ENCODE measurements around the gene MRPL10. TPM values are rescaled to one million over a fixed set of nuclear protein-coding genes. Genes with fewer than 3 reads are reported as not detected.

MRPL10 gene
- total RNA-seq, 1 experiment from 2014 or later, result 46.7 TPM

DNA sequence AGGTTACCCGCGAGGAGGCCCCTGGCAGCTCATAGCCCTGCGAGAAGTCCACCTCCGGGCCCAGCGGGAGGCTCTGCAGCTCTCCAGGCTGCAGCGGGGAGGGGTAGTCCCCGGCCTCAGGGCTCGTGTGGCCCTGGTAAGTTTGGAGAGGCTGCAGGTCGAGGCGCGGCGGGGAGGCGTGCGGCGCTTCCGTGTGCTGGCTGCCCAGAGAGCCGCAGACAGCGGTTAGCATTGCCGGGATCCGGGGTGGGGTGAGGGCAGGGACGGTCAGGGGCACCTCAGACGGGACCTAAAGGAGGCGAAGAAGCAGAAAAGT is 16.8 kb upstream of the MRPL10 start:
- Histone ChIP-seq H3K4me1 (peaks cover 4% of the 10 kb centered on the region; the same call in 1 of the 2 replicates), H3K27ac (no peak overlapping the region), H3K36me3 (no peaks in the 10 kb centered on the region), H3K9me3 (replicated peaks) (no peaks in the 10 kb centered on the region), H3K4me3 (no peak overlapping the region), H3K27me3 (peaks cover 74% of the 10 kb centered on the region)
- DNase-seq, result no peak

DNA sequence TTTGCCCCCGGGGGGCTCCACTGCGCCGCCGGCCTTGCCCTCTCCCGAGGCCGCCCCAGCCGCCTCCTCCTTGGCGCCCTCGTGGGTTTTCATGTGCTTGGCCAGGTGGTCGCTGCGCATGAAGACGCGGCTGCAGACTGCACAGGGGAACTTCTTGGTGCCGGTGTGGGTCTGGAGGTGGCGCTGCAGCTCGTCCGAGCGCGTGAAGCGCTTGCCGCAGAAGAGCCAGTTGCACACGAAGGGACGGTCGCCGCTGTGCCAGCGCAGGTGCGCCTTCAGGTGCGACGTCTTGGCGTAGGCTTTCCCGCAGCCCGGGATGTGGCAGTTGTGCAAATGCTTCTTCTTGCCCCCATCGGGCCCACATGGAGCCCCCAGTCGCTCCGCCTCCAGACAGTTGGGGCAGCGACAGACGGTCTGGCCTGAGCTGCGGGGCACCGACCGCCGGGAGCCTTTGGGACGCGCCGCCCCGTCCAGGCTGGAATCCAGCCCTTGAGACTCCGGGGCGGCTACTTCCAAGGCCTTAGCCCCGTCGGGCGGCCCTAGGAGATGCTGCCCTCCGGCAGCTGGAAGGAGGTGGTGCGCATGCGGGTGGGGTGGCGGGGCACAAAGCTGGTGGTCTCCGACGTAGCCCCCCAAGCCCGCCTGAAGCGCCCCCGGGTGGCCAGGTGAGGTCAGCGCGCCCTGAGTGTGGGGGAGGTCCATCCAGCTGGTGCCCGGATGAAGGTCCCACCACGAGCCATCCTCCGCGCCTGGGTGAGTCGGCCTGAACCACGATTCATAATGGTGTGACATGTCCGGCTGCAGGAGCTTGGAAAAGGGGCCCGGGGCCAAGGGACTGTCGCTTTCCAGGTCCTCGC is 16.2 kb upstream of the MRPL10 start:
- peaks cover 4% of the 10 kb centered on the region; the same call in 1 of the 2 replicates for H3K4me1 ChIP-seq
- DNase-seq, result no peak
- H3K9me3 ChIP-seq (replicated peaks), result no peaks in the 10 kb centered on the region
- no peak overlapping the region for H3K4me3 ChIP-seq
- no peaks in the 10 kb centered on the region for H3K36me3 ChIP-seq
- H3K27ac ChIP-seq, result no peak overlapping the region
- peaks cover 68% of the 10 kb centered on the region for H3K27me3 ChIP-seq

DNA sequence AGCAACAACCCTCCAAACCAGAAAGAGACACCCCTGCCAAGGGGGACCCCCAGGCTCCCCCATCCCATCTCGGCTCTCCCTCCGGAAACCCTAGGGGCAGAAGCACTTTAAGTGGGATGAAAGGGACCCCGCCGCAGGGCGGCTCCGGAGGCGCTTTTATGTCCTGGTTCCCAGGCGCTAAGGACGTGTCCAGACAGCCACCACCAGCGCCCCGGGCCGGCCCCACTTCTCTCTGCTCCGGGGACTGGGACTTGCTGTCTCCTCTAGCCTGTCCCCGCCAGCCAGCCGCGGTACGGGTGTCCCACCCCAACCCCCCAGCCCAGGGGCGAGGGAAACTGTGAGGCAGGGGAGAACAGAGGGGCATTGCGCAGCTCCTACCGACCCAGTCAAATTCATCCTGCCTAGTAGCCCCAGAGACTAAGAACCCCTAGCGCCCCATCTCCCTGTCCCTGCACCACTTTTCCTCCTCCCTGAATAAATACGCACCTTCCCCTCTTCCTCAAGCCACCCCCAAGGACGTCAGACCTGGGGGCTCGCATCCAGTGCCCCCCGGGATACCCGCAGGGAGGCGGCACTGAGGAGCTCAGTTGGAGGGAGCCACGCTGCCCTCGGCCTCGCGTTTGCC is 15.5 kb upstream of the MRPL10 start:
- peaks cover 63% of the 10 kb centered on the region for H3K27me3 ChIP-seq
- no peak for DNase-seq
- no peaks in the 10 kb centered on the region for H3K36me3 ChIP-seq
- H3K9me3 ChIP-seq (replicated peaks), result no peaks in the 10 kb centered on the region
- H3K27ac ChIP-seq, result no peak overlapping the region
- no peak overlapping the region for H3K4me3 ChIP-seq
- H3K4me1 ChIP-seq, result peaks cover 8% of the 10 kb centered on the region

DNA sequence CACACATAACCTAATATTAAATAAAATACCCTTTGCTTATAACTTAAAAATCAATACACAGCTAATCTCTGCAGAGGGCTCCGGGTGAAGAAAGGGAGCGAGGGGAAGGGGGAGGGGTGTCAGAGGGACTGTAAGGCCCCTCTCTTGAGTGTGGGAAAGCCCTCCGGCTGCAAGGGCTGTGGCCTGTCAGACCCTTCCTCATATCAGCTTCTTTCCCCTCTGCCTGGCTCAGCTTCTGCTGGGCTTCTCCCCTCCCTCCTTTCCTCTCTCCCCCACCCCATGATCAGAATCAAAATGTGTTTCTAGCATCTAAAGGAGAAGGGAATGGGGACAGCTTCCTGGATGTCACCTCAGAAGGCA is 14.4 kb upstream of the MRPL10 start:
- Histone ChIP-seq H3K36me3 (no peaks in the 10 kb centered on the region), H3K27me3 (peaks cover 58% of the 10 kb centered on the region), H3K4me3 (no peak overlapping the region), H3K4me1 (peaks cover 12% of the 10 kb centered on the region), H3K27ac (no peak overlapping the region), H3K9me3 (replicated peaks) (no peaks in the 10 kb centered on the region)
- DNase-seq, result no peak

DNA sequence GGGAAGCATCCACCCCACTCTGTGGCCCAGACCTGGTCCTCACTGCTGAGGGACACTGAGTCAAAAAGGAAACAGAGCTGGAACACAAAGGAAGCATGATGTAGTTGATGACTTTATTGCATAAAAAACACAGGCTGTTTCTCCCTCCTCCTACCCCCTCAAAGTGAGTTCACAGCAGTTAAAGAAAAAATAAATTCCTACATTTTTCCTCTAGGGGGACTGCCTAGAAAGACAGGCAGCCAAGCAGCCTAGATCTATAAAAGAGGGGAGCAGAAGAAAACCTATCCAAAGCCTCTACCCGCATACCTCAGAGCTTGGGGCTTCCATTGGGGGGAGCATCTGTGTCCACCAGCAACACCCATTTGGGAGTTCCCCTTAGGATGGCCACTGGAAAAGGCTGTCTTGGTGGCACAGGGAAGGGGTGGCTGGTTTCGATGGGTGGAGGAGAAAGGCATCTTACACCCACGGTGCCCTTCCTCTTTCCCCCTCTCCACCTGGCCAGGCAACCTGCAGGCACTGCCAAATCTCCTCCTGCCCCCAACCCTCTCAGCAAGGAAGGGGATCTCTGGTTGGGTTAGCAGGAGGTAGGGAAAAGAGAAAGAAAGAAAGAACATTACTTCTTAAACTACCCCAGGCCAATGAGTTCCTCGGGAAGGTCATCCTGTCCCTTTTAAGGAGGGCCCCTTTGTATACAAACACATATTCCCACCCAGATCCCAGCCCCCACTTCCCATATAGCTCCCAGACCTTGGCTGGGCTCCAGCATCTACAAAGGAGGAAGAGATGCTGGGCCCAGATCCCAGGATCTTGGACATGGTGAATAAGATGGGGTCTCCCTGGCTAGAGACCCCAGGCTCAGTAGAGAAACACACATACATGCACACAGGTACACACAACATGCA is 13.7 kb upstream of the MRPL10 start:
- peaks cover 12% of the 10 kb centered on the region for H3K4me1 ChIP-seq
- no peak for DNase-seq
- no peak overlapping the region for H3K4me3 ChIP-seq
- no peak overlapping the region for H3K27ac ChIP-seq
- H3K9me3 ChIP-seq (replicated peaks), result no peaks in the 10 kb centered on the region
- H3K27me3 ChIP-seq, result peaks cover 52% of the 10 kb centered on the region
- no peaks in the 10 kb centered on the region for H3K36me3 ChIP-seq

DNA sequence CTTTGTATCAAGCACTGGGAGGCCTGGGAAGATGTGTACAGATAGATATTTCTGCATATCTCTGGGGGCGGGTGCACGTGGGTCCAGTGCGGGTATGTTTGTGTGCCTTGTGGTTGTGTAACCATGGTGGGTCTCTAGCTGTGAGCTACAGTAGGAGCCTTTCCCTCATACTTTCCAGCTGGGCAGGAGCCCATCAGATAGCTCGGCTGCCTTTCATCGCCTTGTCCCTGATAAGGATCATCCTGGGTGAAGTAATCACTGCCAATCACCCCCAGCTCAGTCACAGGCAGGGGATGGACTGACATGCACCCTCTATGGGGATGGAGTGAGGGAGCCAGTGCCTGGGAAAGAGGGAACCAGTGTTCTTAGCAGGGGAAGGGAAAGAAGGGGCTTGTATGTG is 12.9 kb upstream of the MRPL10 start:
- no peaks in the 10 kb centered on the region for H3K36me3 ChIP-seq
- H3K9me3 ChIP-seq (replicated peaks), result no peaks in the 10 kb centered on the region
- H3K4me3 ChIP-seq, result no peak overlapping the region
- no peak overlapping the region for H3K27ac ChIP-seq
- peaks cover 43% of the 10 kb centered on the region for H3K27me3 ChIP-seq
- H3K4me1 ChIP-seq, result peaks cover 12% of the 10 kb centered on the region
- no peak for DNase-seq

DNA sequence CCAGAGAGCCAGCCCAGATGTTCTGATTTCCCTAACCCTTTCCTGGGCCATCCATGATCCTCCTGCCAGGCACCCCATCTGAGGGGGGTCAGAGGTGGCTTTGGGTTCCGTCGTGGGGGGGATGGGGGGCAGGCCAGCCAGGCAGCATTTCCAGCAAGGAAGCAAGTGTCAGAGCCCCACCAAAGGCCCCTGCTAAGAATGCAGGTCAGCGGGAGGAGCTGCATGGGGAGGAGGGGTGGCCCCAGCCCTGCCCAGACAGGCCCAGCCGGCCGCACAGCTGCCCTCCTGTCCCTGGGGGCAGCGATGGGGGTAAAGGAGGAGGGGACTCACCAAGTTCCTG is 12.0 kb upstream of the MRPL10 start:
- Histone ChIP-seq H3K27ac (no peak overlapping the region), H3K4me3 (no peak overlapping the region), H3K27me3 (peaks cover 36% of the 10 kb centered on the region; the same call in 1 of the 2 replicates), H3K9me3 (replicated peaks) (no peaks in the 10 kb centered on the region), H3K4me1 (peaks cover 12% of the 10 kb centered on the region), H3K36me3 (no peaks in the 10 kb centered on the region)
- no peak for DNase-seq

DNA sequence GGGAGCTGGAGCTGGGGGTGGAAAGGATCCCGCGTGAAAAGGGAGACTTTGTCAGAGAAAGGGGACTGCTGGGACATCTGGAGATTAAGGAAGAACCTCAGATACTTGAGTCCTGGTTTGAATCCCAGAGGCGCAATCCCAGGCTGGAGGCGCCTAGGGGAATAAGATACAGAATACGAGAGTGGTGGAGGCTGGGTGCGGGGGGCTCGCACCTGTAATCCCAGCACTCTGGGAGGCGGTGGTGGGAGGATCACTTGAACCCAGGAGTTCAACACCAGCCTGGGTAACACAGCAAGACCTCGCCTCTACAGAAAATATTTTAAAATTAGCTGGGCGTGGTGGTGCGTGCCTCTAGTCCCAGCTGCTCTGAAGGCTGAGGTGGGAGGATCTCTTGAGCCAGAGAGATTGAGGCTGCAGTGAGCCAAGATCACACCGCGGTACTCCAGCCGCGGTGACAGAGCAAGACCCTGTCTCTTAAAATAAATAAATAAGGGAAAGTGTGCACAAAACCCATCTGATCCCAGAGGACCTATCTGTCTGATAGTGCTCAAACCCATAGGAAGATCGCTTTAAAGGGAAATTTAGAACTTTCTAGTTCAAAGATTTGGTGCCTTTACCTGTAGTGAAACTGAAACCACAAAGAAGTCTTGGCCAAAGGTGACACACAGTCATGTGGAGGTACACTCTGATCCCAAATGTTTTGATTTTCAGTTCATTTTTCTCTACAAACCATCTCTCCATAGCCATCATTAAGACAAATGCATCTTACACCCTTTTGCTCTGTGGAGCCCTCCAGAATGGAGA is 10.3 kb upstream of the MRPL10 start:
- Histone ChIP-seq H3K4me1 (peaks cover 12% of the 10 kb centered on the region), H3K27ac (no peak overlapping the region), H3K4me3 (peak overlapping the region; percentile 73), H3K36me3 (no peaks in the 10 kb centered on the region), H3K9me3 (replicated peaks) (no peaks in the 10 kb centered on the region), H3K27me3 (peaks cover 25% of the 10 kb centered on the region; the same call in 1 of the 2 replicates)
- no peak for DNase-seq

DNA sequence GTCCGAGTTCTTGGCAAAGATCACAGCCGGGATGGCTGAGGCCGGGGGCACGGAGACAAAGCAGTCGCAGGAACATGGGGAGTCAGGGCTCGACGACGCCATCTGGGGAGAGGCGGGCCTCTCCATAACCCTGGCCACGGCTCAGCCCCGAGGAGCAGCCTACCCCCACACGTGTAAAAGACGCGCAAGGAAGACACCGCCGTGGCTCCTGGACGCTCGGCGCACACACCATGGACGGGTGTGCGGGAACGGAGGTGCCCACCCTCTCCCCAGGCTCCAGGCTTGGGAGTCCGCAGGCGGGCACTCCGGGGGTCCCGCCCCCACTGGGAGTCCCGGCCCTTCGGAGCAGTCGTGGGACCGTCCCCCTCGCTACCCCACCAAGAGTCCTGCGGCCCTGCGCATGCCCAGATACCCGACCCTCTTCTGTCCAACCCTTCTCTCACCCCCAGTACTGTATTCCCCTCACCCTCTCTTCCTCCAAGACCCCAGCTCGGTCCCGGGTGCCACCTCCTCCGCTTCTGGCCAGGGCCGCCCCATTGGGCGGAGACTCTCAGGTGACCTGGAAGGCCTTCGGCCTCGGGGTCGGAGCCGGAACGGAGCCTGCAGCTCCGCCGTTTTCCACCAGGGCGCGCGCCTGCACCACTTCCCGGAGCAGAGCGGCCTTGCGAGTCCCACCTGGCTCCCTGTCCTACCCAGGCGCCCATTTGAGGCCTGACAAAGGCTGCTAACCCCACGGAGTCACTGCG is 9.6 kb upstream of the MRPL10 start, which contains the start of gene SCRN2:
SCRN2 (minus strand) TSS at position 532 of the 746 bp plus-strand sequence; CDS start at position 102, 430 bp downstream.
- peak within 1 kb of the TSS; percentile 8; the same call in 1 of the 2 replicates for H3K27ac ChIP-seq
- peak within 1 kb of the TSS; percentile 73 for H3K4me3 ChIP-seq
- H3K27me3 ChIP-seq, result peaks cover 17% of the 10 kb centered on the region; the same call in 1 of the 2 replicates
- H3K36me3 ChIP-seq, result no peaks in the 10 kb centered on the region
- H3K9me3 ChIP-seq (replicated peaks), result no peaks in the 10 kb centered on the region
- peaks cover 12% of the 10 kb centered on the region for H3K4me1 ChIP-seq
- peak; percentile 89 to 93 for DNase-seq

DNA sequence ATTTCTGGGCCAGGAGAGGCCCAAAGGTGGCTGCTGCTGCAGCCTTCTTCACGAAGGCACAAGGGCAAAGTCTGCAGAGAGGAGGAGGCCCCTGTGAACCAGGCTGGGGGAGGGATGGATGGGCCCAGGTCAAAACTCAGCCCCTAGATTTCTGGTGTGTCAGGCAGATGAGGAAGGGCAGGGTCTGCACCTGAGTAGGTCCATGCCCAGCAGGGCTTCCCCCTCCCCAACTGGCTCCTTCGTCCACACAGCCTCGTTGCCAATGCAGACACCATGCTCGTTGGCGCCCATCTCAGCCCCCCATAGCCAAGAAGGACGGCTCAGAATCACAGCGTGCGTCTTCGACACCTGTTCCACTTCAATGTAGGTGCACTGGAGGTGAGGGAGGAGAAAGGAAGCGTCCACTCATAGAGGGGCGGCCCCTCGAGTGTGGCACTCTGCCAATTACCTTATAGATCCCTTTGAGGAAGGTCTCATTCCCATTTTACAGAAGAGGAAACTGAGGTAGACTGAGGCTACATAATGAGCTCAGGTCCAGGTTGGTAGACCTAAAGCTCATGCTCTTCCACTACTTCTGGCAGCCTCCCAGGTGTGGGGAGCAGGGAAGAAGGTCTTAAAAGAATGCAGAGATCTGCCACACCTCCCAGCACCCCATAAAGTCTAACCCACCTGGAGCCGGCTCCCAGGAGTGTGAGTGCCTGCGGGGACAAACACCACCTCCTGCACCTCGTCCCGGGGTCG is 8.8 kb upstream of the MRPL10 start:
- DNase-seq, result no peak
- Histone ChIP-seq H3K27ac (no peak overlapping the region; the same call in 1 of the 2 replicates), H3K27me3 (peaks cover 10% of the 10 kb centered on the region; the same call in 1 of the 2 replicates), H3K4me1 (peaks cover 12% of the 10 kb centered on the region), H3K9me3 (replicated peaks) (no peaks in the 10 kb centered on the region), H3K36me3 (no peaks in the 10 kb centered on the region), H3K4me3 (peak overlapping the region; percentile 73)

DNA sequence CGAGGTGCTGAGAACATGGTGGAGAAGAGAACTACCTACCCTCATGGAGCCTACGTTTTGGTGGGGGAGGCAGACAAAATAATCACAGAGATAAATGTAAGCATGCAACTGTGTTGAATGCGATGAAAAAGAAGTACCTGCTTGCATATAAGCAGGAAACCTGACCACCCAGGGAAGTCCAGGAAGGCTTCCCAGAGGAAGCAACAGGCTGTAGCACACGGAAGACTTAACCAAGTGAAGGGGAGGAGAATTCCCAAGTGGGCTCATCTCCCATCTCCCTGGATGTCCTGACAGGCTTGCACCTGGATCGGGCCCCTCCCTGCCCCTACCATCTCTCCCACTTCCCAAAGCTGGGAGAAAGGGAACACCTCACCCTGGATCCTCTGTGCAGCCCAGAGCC is 7.7 kb upstream of the MRPL10 start:
- Histone ChIP-seq H3K36me3 (no peaks in the 10 kb centered on the region), H3K9me3 (replicated peaks) (no peaks in the 10 kb centered on the region), H3K4me3 (no peak overlapping the region), H3K27me3 (no peaks in the 10 kb centered on the region), H3K27ac (no peak overlapping the region), H3K4me1 (peaks cover 12% of the 10 kb centered on the region)
- DNase-seq, result no peak

DNA sequence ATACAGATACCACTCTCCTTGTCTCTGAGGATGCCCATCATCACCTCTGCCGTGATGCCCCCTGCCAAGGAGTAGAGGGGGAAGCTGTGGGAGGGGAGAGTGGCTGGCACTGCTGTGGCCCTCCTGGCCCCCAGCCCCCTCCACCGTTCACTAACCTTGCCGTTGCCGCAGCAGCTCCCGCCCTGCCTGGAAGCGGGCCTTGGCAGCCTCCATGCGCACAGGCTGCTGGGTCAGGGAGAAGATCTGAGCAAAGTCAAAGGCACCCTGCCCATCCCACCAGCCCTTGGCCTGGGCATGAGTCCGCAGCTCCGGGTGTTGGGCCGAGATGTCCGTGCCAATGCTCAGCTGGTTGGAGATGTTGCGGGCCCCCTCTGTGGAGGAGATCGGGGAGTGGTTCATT is 7.3 kb upstream of the MRPL10 start:
- H3K9me3 ChIP-seq (replicated peaks), result no peaks in the 10 kb centered on the region
- H3K27ac ChIP-seq, result no peak overlapping the region
- no peak for DNase-seq
- no peaks in the 10 kb centered on the region for H3K27me3 ChIP-seq
- no peak overlapping the region for H3K4me3 ChIP-seq
- no peaks in the 10 kb centered on the region for H3K36me3 ChIP-seq
- H3K4me1 ChIP-seq, result peaks cover 12% of the 10 kb centered on the region

DNA sequence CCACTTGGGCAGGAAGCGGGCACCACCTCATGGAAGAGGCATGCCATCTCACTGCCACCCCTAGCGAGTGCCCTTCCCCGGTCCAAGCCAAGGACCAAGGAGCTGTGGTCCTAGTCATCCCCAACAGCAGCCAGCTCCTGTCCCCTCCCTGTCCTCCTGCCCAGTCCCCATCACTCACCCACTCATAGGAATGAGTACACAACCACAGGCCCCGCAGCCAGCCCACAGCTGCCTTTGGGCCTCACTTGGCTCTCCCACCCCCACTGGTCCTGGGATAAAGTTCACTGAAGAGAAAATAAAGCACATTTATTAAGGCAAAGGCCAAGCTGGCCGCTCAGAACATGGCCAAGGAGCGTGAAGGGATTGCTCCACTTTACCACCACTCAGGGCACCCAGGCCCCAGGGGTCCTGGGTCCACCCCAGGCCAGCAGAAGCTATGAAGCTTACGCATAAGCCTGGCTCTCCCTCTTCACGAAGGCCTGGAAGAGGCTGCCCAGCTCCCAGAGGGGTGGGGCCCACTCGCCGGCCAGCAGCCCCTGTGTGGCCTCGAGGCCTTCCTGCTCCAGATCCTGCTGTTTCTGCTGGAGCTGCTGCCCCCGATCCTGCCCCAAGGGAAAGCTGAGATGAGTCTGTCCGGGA is 6.2 kb upstream of the MRPL10 start:
- Histone ChIP-seq H3K4me1 (peaks cover 8% of the 10 kb centered on the region), H3K27me3 (no peaks in the 10 kb centered on the region), H3K9me3 (replicated peaks) (no peaks in the 10 kb centered on the region), H3K36me3 (no peaks in the 10 kb centered on the region), H3K4me3 (no peak overlapping the region), H3K27ac (no peak overlapping the region)
- DNase-seq, result no peak

Data from SJCRH30 (cell line).